Natural killer cell (primary cell): Measurements from ENCODE around the gene HS3ST1. TPM values are rescaled to one million over a fixed set of nuclear protein-coding genes. Genes with fewer than 3 reads are reported as not detected.

Experiments
- ATAC-seq, 3 donors: fragments of 150-1000 bp in 2 of 3; fragments of 200-7000 bp in 1 of 3; cut with Tn5 transposase; 1 replicate in 1 of 3; 2 replicates in 2 of 3; pipeline ENCODE4 v1.10.0; 2021; ENCODE audit warnings: mild to moderate bottlenecking in 2 of 3, moderate library complexity in 2 of 3
- DNase-seq, 2 donors: peaks; one replicate each; pipeline versions ENCODE4 v3.0.0 to v3.0.0-alpha.2; 2013 to 2021; ENCODE audit warnings: mixed read lengths in 1 of 2
- H3K27ac ChIP-seq: one replicate; pipeline ENCODE4 v1.5.1; 2013; ENCODE audit warnings: mild to moderate bottlenecking, low read length
- H3K27me3 ChIP-seq: one replicate; pipeline ENCODE4 v1.6.1; 2013; ENCODE audit warnings: low read length; ENCODE audit not compliant: control insufficient read depth, insufficient read depth
- H3K36me3 ChIP-seq: one replicate; pipeline ENCODE4 v1.6.1; 2013; ENCODE audit warnings: low read length; ENCODE audit not compliant: control insufficient read depth, insufficient read depth
- H3K4me1 ChIP-seq: one replicate; pipeline ENCODE4 v1.6.1; 2013; ENCODE audit warnings: low read length; ENCODE audit not compliant: control insufficient read depth, insufficient read depth
- H3K4me3 ChIP-seq: one replicate; pipeline ENCODE4 v1.5.1; 2013; ENCODE audit warnings: low read length
- H3K9me3 ChIP-seq: one replicate; pipeline ENCODE4 v1.6.1; 2013; ENCODE audit warnings: low read length; ENCODE audit not compliant: control insufficient read depth, insufficient read depth
- H3K27ac Mint-ChIP-seq, 2 donors: one replicate each; pipeline ENCODE4 v1.8.0; 2022; ENCODE audit warnings: mild to moderate bottlenecking in 2 of 2, mixed read lengths in 2 of 2, moderate library complexity in 1 of 2
- H3K27me3 Mint-ChIP-seq, 2 donors: one replicate each; pipeline ENCODE4 v1.8.0; 2022; ENCODE audit warnings: low read depth in 2 of 2, mixed read lengths in 2 of 2
- H3K36me3 Mint-ChIP-seq: one replicate; pipeline ENCODE4 v1.8.0; 2022; ENCODE audit warnings: mixed read lengths
- H3K4me1 Mint-ChIP-seq, 2 donors: one replicate each; pipeline ENCODE4 v1.8.0; 2022; ENCODE audit warnings: mixed read lengths in 2 of 2
- H3K4me3 Mint-ChIP-seq: one replicate; pipeline ENCODE4 v1.8.0; 2022; ENCODE audit warnings: mild to moderate bottlenecking, moderate library complexity, mixed read lengths
- H3K9me3 Mint-ChIP-seq, 2 donors: one replicate each; pipeline ENCODE4 v1.8.0; 2022; ENCODE audit warnings: mixed read lengths in 2 of 2
- WGBS: methylation state at CpG from one replicate; pipeline ENCODE4 v1.1.7; 2013; ENCODE audit warnings: missing lambda C conversion rate; ENCODE audit not compliant: insufficient coverage; 5-methylcytosine and 5-hydroxymethylcytosine counted together
- intact Hi-C: fragments of 100-400 bp; cut with micrococcal nuclease; formaldehyde crosslinking; loops from one replicate; pipeline ENCODE4 v1.14.2; 2022
- total RNA-seq, 4 donors: library from RNA; stranded (reverse); fragments of 120-200 nt in 1 of 4; gene quantifications; one replicate each; pipeline versions ENCODE4 v1.2.3 to v1.2.4, GENCODE V29; 2013 to 2022
- TF ChIP-seq, protein P1 (sequence below): fragments of 200-600 bp; IDR thresholded peaks from one replicate; pipeline ENCODE4 v1.8.0; 2022; ENCODE audit warnings: antibody characterized with exemption

The HS3ST1 gene
- total RNA-seq, 3 donors from 2014 or later (not counting 1 experiment from before 2014, with no cell fraction given) = not detected

DNA sequence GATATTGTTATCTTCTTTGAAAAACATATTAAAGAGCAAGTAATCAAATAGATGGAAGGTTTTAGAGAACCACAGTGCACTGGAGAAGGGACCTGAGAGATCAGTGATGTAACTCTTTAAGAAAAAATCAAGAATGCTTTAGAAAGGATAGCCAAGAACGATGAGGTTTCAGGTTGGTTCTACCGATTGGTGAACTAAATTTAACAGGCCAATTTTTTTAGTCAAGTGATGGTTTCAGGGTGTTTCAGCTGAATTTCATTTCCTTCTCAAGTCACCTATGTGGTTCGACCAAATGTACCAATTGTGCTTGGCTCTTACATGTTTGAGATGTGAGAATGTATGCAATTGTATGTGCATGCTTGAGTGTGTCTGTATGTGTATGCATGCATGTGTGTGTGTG is 26.5 kb downstream of the HS3ST1 start:
- no peaks in the 10 kb centered on the region for H3K9me3 Mint-ChIP-seq
- Histone ChIP-seq H3K27ac (no peak overlapping the region), H3K36me3 (no peaks in the 10 kb centered on the region), H3K4me1 (no peaks in the 10 kb centered on the region), H3K4me3 (no peak overlapping the region), H3K27me3 (no peaks in the 10 kb centered on the region), H3K9me3 (no peaks in the 10 kb centered on the region)
- H3K27ac Mint-ChIP-seq = no peak overlapping the region
- H3K4me3 Mint-ChIP-seq = no peak overlapping the region
- H3K27me3 Mint-ChIP-seq = no peaks in the 10 kb centered on the region
- WGBS = 76% methylated on average over 3 of the region's 3 CpGs
- TF ChIP-seq, protein P1, sequence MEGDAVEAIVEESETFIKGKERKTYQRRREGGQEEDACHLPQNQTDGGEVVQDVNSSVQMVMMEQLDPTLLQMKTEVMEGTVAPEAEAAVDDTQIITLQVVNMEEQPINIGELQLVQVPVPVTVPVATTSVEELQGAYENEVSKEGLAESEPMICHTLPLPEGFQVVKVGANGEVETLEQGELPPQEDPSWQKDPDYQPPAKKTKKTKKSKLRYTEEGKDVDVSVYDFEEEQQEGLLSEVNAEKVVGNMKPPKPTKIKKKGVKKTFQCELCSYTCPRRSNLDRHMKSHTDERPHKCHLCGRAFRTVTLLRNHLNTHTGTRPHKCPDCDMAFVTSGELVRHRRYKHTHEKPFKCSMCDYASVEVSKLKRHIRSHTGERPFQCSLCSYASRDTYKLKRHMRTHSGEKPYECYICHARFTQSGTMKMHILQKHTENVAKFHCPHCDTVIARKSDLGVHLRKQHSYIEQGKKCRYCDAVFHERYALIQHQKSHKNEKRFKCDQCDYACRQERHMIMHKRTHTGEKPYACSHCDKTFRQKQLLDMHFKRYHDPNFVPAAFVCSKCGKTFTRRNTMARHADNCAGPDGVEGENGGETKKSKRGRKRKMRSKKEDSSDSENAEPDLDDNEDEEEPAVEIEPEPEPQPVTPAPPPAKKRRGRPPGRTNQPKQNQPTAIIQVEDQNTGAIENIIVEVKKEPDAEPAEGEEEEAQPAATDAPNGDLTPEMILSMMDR = no peak
- DNase-seq (no peak), ATAC-seq (no peak)
- no peaks in the 10 kb centered on the region for H3K4me1 Mint-ChIP-seq
- intact Hi-C loops = no loop called here
- no peaks in the 10 kb centered on the region for H3K36me3 Mint-ChIP-seq

DNA sequence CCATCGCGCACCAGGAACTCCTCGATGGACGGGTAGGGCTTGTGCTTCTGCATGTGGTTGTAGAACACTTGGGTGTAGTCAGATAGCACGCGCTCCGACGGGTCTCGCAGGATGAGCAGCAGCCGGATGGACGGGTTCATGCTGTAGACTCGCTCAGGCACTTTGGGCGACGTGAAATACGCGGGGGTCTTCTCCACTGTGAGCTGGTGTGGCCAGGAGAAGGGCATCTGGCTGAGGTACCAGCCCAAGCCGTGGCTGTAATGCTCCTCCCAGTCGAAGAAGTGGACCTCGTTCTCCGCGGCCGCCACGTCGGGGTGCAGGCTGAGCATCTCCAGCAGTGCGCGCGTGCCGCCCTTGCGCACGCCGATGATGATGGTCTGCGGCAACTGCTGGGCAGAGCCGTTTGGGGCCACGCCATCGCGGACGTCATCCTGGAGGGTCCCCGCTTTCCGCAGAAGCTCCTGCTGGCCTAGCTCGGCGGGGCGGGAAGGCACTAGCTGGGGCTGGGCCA is 29.2 kb downstream of the HS3ST1 start:
- Histone ChIP-seq H3K9me3 (no peaks in the 10 kb centered on the region), H3K27ac (no peak overlapping the region), H3K4me3 (no peak overlapping the region), H3K36me3 (no peaks in the 10 kb centered on the region), H3K27me3 (no peaks in the 10 kb centered on the region), H3K4me1 (no peaks in the 10 kb centered on the region)
- no peak overlapping the region for H3K27ac Mint-ChIP-seq
- H3K36me3 Mint-ChIP-seq = no peaks in the 10 kb centered on the region
- H3K27me3 Mint-ChIP-seq = peaks cover 0 to 2% of the 10 kb centered on the region in 2 donors
- no peaks in the 10 kb centered on the region for H3K9me3 Mint-ChIP-seq
- ATAC-seq (no peak), DNase-seq (no peak)
- TF ChIP-seq, protein P1 = no peak
- no peak overlapping the region for H3K4me3 Mint-ChIP-seq
- intact Hi-C loops = no loop called here
- no peaks in the 10 kb centered on the region for H3K4me1 Mint-ChIP-seq
- WGBS = 96% methylated on average over 42 of the region's 42 CpGs

DNA sequence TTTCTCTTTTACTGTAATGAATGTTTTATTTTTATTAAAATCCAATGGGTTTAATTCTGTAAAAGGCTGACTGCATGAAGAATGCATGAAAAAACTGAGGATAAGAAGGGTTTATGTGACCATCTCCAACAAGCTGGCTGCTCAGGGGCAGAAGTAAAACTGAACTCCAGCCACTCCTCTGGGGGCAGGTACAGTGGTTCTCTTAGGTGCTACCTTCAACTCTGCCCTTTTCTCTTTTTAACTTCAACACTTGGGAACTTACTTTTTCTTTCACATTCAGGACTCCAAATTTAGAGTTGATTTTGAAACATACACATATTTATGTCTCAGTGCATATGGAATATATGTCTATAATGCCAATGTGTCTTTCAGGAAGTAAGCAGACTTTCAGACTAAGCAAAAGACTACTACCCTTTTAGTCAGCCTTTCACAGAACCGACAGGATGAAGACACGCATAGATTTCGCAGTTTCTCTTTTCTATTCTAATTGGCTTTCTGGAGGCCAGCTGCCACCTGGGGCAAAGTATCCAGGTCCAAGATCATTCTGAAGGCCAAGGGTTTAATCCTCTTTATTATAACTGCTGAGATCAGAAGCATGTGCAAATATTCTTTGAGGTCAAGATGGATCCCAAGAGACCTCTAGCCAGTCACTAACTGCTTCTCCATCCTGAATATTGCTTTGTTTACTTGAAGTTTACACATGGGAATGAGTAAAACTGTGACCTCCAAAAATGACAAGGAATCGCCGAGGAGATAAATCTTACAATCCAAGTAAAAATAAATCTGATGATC is 30.7 kb downstream of the HS3ST1 start:
- no peaks in the 10 kb centered on the region for H3K27me3 ChIP-seq
- ATAC-seq (no peak), DNase-seq (no peak)
- H3K27ac ChIP-seq = no peak overlapping the region
- H3K4me1 ChIP-seq = no peaks in the 10 kb centered on the region
- H3K9me3 ChIP-seq = no peaks in the 10 kb centered on the region
- H3K4me3 ChIP-seq = no peak overlapping the region
- WGBS = 66% methylated on average over 3 of the region's 5 CpGs
- TF ChIP-seq, protein P1 = no peak
- Mint-ChIP-seq H3K4me1 (no peaks in the 10 kb centered on the region), H3K27me3 (peaks cover 0 to 2% of the 10 kb centered on the region in 2 donors), H3K9me3 (no peaks in the 10 kb centered on the region), H3K27ac (no peak overlapping the region), H3K4me3 (no peak overlapping the region), H3K36me3 (no peaks in the 10 kb centered on the region)
- intact Hi-C loops = no loop called here
- H3K36me3 ChIP-seq = no peaks in the 10 kb centered on the region
